Common myeloid progenitor, CD34-positive (primary cell): ENCODE data around the gene MDM4.
A peak's percentile ranks its signal among the peaks of the same experiment; 100 is the strongest.

Experiments
- CTCF ChIA-PET: fragments of 350-600 bp; sonication (Branson Sonifier 250); formaldehyde crosslinking; loops from one replicate; lab custom pipeline; 2021; ENCODE audit warnings: antibody characterized with exemption; lab: Charles Lee
- POLR2A ChIA-PET: fragments of 350-600 bp; sonication (Branson Sonifier 250); formaldehyde crosslinking; loops from one replicate; lab custom pipeline; 2021; ENCODE audit warnings: antibody characterized with exemption; lab: Charles Lee
- DNase-seq, 3 donors: peaks; one replicate each; pipeline versions ENCODE4 v3.0.0 to v3.0.0-alpha.2; 2013
- H3K27ac ChIP-seq, 2 experiments: 1 replicate in 1 of 2; 2 replicates in 1 of 2; pipeline ENCODE4 v1.7.0; 2013; ENCODE audit warnings: inconsistent platforms in 2 of 2, low read length in 2 of 2, mild to moderate bottlenecking in 2 of 2, low read depth in 1 of 2, moderate library complexity in 1 of 2; ENCODE audit not compliant: severe bottlenecking in 2 of 2, insufficient read depth in 1 of 2, poor library complexity in 1 of 2
- H3K27me3 ChIP-seq, 5 experiments: replicated peaks in 2 of 5; 1 replicate in 3 of 5; 2 replicates in 2 of 5; pipeline versions ENCODE4 v1.6.1 to v1.7.0; 2013; ENCODE audit warnings: low read length in 4 of 5, mild to moderate bottlenecking in 2 of 5, moderate library complexity in 2 of 5, inconsistent platforms in 1 of 5; ENCODE audit not compliant: insufficient read depth in 5 of 5, control insufficient read depth in 4 of 5
- H3K36me3 ChIP-seq, 4 experiments: 1 replicate in 2 of 4; 2 replicates in 2 of 4; pipeline versions ENCODE4 v1.6.1 to v1.7.0; 2013; ENCODE audit warnings: low read length in 3 of 4, control low read depth in 1 of 4, mild to moderate bottlenecking in 1 of 4; ENCODE audit not compliant: control insufficient read depth in 4 of 4, insufficient read depth in 4 of 4
- H3K4me1 ChIP-seq, 4 experiments: 1 replicate in 3 of 4; 2 replicates in 1 of 4; pipeline versions ENCODE4 v1.6.1 to v1.7.1; 2013; ENCODE audit warnings: low read length in 3 of 4, mild to moderate bottlenecking in 3 of 4, control low read depth in 1 of 4, inconsistent platforms in 1 of 4, moderate library complexity in 1 of 4; ENCODE audit not compliant: control insufficient read depth in 4 of 4, insufficient read depth in 4 of 4; ENCODE audit errors: control extremely low read depth in 1 of 4
- H3K4me3 ChIP-seq, 7 experiments: 1 replicate in 4 of 7; 2 replicates in 3 of 7; pipeline versions ENCODE4 v1.5.1 to v1.7.0; 2013; ENCODE audit warnings: mild to moderate bottlenecking in 7 of 7, low read length in 6 of 7, moderate library complexity in 6 of 7, inconsistent platforms in 2 of 7, low read depth in 2 of 7, control low read depth in 1 of 7; ENCODE audit not compliant: insufficient read depth in 4 of 7, control insufficient read depth in 1 of 7; ENCODE audit errors: extremely low read depth in 1 of 7
- H3K9me3 ChIP-seq, 5 experiments: 1 replicate in 4 of 5; 2 replicates in 1 of 5; pipeline versions ENCODE4 v1.6.1 to v1.7.1; 2013; ENCODE audit warnings: low read length in 4 of 5, mild to moderate bottlenecking in 2 of 5, inconsistent platforms in 1 of 5, low read depth in 1 of 5, moderate library complexity in 1 of 5; ENCODE audit not compliant: control insufficient read depth in 4 of 5, insufficient read depth in 2 of 5; ENCODE audit errors: control extremely low read depth in 1 of 5
- WGBS: methylation state at CpG from one replicate; pipeline ENCODE4 v1.1.5; 2013; ENCODE audit not compliant: insufficient coverage; 5-methylcytosine and 5-hydroxymethylcytosine counted together

MDM4 gene

DNA sequence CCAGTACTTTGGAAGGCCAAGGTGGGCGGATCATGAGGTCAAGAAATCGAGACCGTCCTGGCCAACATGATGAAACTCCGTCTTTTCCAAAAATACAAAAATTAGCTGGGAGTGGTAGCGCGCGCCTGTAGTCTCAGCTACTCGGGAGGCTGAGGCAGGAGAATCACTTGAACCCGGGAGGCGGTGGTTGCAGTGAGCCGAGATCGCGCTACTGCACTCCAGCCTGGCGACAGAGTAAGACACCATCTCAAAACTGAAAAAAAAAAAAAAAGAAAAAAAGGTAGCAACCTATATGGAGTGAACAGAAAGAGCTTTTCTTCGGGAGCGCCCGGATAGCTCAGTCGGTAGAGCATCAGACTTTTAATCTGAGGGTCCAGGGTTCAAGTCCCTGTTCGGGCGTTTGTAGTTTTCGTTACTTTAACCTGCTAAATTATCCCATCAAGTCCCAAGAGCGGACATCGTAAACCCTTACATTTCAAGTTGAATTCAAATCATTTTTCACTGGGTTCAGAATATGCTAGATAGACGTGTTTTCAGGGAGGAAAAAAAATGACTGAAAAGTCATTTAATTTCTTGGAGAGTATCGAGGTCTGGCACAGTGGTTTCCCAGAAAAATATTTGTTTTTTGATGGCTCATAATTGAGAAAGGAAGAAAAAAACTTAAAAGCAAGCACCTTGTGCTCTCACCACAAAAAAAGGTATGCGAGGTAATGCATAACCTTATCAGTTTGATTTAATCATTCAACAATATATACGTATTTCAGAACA lies 9.8 kb upstream of the MDM4 start:
- under 1% methylated on average over 15 of the region's 27 CpGs for WGBS
- H3K4me1 ChIP-seq, result peaks cover 3 to 34% (median 14%) of the 10 kb centered on the region in 4 experiments
- DNase-seq, result peak; percentile 92 to 95 (median 93)
- no peaks in the 10 kb centered on the region for H3K9me3 ChIP-seq
- POLR2A ChIA-PET, result interaction anchor here (1.3 to 3.1 kb wide), 3 partner anchors 10 to 21 kb away, joined by 3 to 21 read pairs (median 9); partner anchors contain the start of genes MDM4 and PIK3C2B
- CTCF ChIA-PET, result interaction anchor here (1.1 to 20.1 kb wide), 10 partner anchors 8 to 301 kb away, joined by 3 to 916 read pairs (median 10); partner anchors contain the start of genes MDM4 and PIK3C2B
- peak overlapping the region; percentile 65 to 95 (median 71) for H3K4me3 ChIP-seq
- no peaks in the 10 kb centered on the region for H3K36me3 ChIP-seq
- H3K27me3 ChIP-seq, result no peaks in the 10 kb centered on the region
- H3K27ac ChIP-seq, result peak overlapping the region; percentile 89 to 99

DNA sequence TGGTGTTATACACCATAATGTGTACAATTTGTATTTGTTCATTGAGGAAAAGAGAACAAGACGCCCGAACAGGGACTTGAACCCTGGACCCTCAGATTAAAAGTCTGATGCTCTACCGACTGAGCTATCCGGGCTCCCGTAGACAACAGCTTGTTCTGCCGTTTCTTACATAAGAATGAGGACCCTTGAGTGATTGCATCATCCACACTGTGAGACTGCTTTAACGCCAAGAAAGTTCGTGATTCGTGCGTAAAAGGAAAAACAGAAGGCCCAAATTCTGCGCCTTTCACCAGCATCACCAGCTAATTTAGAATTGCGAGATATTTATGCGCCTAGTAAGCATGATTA lies 9.3 kb upstream of the MDM4 start:
- Histone ChIP-seq H3K4me3 (peak overlapping the region in 6 of 7 experiments; percentile 65 to 95 (median 80)), H3K27ac (peak overlapping the region; percentile 89 to 99), H3K9me3 (no peaks in the 10 kb centered on the region), H3K36me3 (no peaks in the 10 kb centered on the region), H3K4me1 (peaks cover 3 to 34% (median 14%) of the 10 kb centered on the region in 4 experiments), H3K27me3 (no peaks in the 10 kb centered on the region)
- peak; percentile 95 to 98 (median 98) for DNase-seq
- ChIA-PET POLR2A (interaction anchor here (1.3 to 3.1 kb wide), 4 partner anchors 9 to 21 kb away, joined by 3 to 21 read pairs (median 6); partner anchors contain the start of genes MDM4 and PIK3C2B), CTCF (interaction anchor here (1.1 to 20.1 kb wide), 11 partner anchors 8 to 300 kb away, joined by 3 to 916 read pairs (median 10); partner anchors contain the start of genes MDM4 and PIK3C2B)
- 0% methylated on average over 10 of the region's 13 CpGs for WGBS

DNA sequence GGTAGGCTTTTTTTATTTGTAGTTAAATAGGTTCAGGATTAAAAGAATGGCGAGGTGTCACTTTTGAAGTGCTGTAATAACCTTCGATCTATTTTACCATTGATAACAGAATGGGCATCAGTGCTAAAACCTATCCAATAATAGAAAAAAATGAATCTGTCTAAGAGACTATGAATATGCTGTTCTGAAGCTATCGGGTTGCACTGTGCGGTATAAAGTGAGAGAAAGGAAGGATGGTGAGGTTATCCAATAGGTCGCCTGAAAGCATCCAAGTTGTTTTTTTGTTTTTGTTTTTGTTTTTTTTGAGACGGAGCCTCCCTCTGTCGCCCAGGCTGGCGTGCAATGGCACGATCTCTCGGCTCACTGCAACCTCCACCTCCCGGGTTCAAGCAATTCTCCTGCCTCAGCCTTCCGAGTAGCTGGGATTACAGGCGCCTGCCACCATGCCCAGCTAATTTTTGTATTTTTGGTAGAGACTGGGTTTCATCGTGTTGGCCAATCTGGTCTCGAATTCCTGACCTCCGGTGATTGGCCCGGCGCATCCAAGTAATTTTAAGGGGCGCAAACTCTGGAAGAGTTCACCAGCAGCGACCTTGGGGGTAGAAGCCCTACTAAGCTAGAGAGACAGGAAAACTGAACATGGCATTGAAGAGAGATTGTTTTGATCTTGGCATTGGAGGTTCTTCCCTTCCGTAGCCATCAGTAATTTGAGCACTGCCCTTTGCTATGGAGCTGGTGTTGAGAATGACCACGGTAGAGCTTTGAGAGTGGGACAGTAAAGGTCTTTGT lies 8.7 kb upstream of the MDM4 start:
- H3K27me3 ChIP-seq, result no peaks in the 10 kb centered on the region
- H3K27ac ChIP-seq, result peak overlapping the region; percentile 89 to 99
- CTCF ChIA-PET, result interaction anchor here (1.1 to 20.1 kb wide), 10 partner anchors 7 to 300 kb away, joined by 3 to 916 read pairs (median 10); partner anchors contain the start of genes MDM4 and PIK3C2B
- H3K4me1 ChIP-seq, result peaks cover 7 to 37% (median 14%) of the 10 kb centered on the region in 4 experiments
- WGBS, result 13% methylated on average over 16 of the region's 22 CpGs
- H3K36me3 ChIP-seq, result no peaks in the 10 kb centered on the region
- no peaks in the 10 kb centered on the region for H3K9me3 ChIP-seq
- H3K4me3 ChIP-seq, result peak overlapping the region; percentile 16 to 95 (median 70)
- POLR2A ChIA-PET, result interaction anchor here (1.3 to 3.1 kb wide), 4 partner anchors 9 to 20 kb away, joined by 3 to 21 read pairs (median 6); partner anchors contain the start of genes MDM4 and PIK3C2B
- DNase-seq, result peak; percentile 58 to 86 (median 83)

DNA sequence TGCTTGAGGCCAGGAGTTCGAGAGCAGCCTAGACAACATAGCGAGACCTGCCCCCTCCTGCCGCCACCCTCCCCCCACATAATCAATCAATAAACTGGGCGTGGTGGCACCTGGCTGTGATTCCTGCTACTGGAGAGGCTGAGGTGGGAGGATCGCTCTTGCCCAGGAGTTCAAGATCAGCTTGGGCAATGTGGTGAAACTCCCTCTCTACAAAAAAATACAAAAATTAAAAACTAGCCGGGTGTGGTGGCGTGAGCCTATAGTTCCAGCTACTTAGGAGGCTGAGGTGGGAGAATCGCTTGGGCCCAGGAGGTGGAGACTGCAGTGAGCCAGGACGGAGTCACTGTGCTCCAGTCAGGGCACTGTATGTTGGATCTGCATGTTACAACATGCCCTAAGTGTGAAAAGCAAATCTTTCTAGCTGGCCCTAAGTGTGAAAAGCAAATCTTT lies 7.0 kb upstream of the MDM4 start:
- 97% methylated on average over 6 of the region's 9 CpGs for WGBS
- Histone ChIP-seq H3K36me3 (no peaks in the 10 kb centered on the region), H3K27me3 (no peaks in the 10 kb centered on the region), H3K4me1 (peaks cover 7 to 39% (median 18%) of the 10 kb centered on the region in 4 experiments), H3K4me3 (no peak overlapping the region), H3K9me3 (no peaks in the 10 kb centered on the region), H3K27ac (no peak overlapping the region)
- ChIA-PET POLR2A (no interaction called here), CTCF (interaction anchor here (1.2 to 20.1 kb wide), 6 partner anchors 9 to 67 kb away, joined by 3 to 916 read pairs (median 6); no protein-coding TSS in a partner anchor)
- no peak for DNase-seq

DNA sequence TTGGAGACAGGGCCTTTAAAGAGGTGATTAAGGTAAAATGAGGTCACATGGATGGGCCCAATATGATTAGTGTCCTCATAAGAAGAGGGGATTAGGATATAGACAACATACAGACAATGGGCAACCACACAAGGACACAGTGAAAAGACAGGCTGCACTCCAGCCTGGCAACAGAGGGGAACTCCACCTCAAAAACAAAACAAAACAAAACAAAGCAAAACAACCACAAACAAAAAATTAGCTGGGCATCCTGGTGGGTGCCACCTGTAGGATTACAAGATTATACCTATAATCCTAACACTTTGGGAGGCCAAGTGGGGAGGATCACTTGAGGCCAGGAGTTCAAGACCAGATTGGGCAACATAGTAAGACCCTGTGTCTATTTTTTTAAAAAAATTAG lies 4.8 kb upstream of the MDM4 start:
- ChIA-PET POLR2A (no interaction called here), CTCF (no interaction called here)
- Histone ChIP-seq H3K9me3 (no peaks in the 10 kb centered on the region), H3K36me3 (no peaks in the 10 kb centered on the region), H3K27ac (no peak overlapping the region), H3K27me3 (no peaks in the 10 kb centered on the region), H3K4me1 (peaks cover 15 to 52% (median 25%) of the 10 kb centered on the region in 4 experiments), H3K4me3 (no peak overlapping the region)
- DNase-seq, result peak in 2 of 3 donors; percentile 56 to 68

GRCh38 chr1:204513117-204513716 lies 3.0 kb upstream of the MDM4 start:
- ChIA-PET POLR2A (interaction anchor here (0.6 to 0.8 kb wide), 3 partner anchors 11 to 82 kb away, joined by 4 to 7 read pairs (median 4); no protein-coding TSS in a partner anchor), CTCF (interaction anchor here (1.0 to 1.2 kb wide), 4 partner anchors 10 to 67 kb away, joined by 3 read pairs; no protein-coding TSS in a partner anchor)
- Histone ChIP-seq H3K4me3 (peak overlapping the region in 6 of 7 experiments; percentile 10 to 61 (median 46)), H3K27ac (peak overlapping the region; percentile 85 to 90), H3K9me3 (no peaks in the 10 kb centered on the region), H3K36me3 (peaks cover 0 to 5% (median 3%) of the 10 kb centered on the region in 4 experiments), H3K4me1 (peaks cover 18 to 52% (median 34%) of the 10 kb centered on the region in 4 experiments), H3K27me3 (no peaks in the 10 kb centered on the region)
- WGBS, result 2% methylated on average over 9 of the region's 15 CpGs
- DNase-seq, result peak; percentile 78 to 94 (median 90)
